GM21529 (cell line): Measurements from ENCODE around the gene SMG1.
A peak's percentile ranks its signal among the peaks of the same experiment; 100 is the strongest.
"Not testable (repeated sequence)": the region's sequence is repeated elsewhere in the genome, so short reads cannot be mapped to it uniquely, and the experiment has no call there.

Experiments used
- ATAC-seq: cut with Tn5 transposase; IDR thresholded peaks from one replicate; pipeline ENCODE4 v1.9.1; 2021; ENCODE audit not compliant: unreplicated experiment

SMG1 gene

GRCh38 chr16:18925986-18926865 is at the start of gene SMG1:
Gene SMG1 (minus strand): TSS chr16:18926408. CDS start chr16:18926041, 367 bp downstream.
- ATAC-seq: peak; percentile 83

GRCh38 chr16:18975109-18975508 is 48.9 kb upstream of the SMG1 start:
- ATAC-seq: no peak

GRCh38 chr16:18969855-18970240 is 43.6 kb upstream of the SMG1 start:
- ATAC-seq: no peak

DNA sequence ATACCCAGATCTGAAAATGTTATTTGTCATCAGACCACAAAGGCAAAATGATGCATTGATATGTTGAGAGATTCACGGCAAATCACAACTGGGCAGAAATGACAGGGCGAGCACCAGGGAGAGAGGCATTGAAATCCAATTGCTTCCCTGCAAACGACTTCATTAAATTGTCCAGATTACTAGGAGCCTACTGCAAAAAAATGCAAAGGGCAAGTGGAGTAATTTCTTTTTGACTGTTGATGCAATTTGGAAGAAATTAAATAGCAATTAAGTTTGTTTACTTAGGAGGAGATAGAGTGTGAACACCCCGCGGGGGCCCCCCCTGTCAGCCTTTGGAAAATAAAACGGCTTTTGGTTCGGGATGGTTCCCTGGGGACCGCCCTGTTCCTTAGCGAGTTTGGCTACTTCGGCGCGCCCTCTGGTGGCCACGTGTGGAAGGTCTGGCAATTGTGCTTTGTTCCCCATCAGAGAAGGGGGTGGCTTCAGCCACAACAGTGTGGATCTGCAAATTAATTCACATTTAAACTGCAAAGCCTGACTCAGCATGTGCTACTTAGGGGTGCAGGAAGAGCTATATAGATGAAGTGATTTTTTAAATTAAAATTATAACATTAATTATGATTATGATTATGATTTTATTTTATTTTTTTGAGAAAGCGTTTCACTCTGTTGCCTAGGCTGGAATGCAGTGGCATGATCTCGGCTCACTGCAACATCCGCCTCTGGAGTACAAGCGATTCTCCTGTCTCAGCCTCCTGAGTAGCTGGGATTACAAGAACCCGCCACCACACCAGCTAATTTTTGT is 43.0 kb upstream of the SMG1 start:
- ATAC-seq: peak; percentile 55

GRCh38 chr16:18966791-18967190 is 40.6 kb upstream of the SMG1 start:
- ATAC-seq: no peak

GRCh38 chr16:18965555-18965954 is 39.3 kb upstream of the SMG1 start:
- no peak for ATAC-seq

- no peak for ATAC-seq
Measured at GRCh38 chr16:18959031-18959505, 32.9 kb upstream of the SMG1 start.

DNA sequence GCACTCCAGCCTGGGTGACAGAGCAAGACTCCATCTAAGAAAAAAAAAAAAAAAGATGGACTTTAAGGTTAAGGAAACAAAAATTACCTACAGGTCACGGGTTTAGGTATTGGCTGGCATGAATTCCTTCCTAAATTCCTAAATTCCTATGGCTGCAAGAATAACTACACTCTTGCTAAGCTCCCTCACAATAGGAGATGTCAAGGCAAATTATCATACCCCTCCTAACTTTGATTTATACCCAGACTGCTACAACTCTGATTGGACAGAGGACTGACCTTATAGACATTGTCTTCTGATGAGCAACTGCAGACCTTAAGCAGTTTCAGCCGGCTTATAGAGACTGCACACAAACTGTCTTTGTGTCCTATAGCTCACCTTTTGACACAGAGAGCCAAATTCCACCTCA is 32.4 kb upstream of the SMG1 start:
- ATAC-seq: no peak

GRCh38 chr16:18956658-18957241 is 30.5 kb upstream of the SMG1 start:
- ATAC-seq: not testable (repeated sequence)

DNA sequence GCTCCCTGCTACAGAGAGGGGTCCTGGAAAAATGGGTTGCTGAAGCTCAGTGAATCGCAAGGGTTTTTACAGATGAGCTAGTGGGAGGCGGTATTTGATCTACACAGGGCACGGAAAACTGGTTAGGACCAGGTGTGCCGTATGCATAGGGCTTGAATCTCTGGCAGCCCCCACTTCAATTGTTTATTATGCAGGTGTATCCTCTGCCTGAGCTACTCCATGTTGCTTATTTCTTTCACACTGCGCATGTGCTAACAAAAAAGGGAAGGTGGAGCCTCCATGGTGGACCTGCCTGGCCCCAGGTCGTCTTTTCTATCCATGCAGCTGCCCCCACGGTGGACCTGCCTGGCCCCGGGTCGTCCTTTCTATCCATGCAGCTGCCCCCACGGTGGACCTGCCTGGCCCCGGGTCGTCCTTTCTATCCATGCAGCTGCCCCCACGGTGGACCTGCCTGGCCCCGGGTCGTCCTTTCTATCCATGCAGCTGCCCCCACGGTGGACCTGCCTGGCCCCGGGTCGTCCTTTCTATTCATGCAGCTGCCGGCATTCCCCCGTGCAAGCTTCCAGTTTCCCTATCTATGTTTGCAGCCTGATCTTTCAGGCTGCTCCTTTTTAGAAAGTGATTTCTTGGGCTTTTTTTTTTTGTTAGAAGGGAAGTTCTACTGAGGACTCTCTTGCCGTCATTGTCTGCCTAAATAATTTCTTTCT is 29.8 kb upstream of the SMG1 start:
- ATAC-seq: not testable (repeated sequence)

- no peak for ATAC-seq
Measured at GRCh38 chr16:18953547-18953946, 27.3 kb upstream of the SMG1 start.

- no peak for ATAC-seq
Measured at GRCh38 chr16:18950469-18951185, 24.4 kb upstream of the SMG1 start.

- no peak for ATAC-seq
Measured at GRCh38 chr16:18948372-18949020, 22.3 kb upstream of the SMG1 start.

GRCh38 chr16:18945233-18945632 is 19.0 kb upstream of the SMG1 start:
- ATAC-seq: no peak

DNA sequence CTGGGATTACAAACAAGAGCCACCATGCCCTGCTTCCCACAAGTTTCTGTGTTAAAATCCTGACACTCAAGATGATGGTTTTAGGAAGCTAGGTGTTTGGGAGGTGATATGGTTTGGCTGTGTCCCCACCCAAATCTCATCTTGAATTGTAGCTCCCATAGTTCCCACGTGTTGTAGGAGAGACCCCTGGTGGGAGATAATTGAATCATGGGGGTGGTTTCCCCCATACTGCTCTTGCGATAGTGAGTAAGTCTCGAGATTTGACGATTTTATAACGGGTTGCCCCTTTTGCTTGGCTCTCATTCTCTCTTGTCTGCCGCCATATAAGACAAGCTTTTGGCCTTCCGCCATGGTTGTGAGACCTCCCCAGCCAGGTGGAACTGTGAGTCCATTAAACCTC is 17.2 kb upstream of the SMG1 start:
- ATAC-seq: no peak

DNA sequence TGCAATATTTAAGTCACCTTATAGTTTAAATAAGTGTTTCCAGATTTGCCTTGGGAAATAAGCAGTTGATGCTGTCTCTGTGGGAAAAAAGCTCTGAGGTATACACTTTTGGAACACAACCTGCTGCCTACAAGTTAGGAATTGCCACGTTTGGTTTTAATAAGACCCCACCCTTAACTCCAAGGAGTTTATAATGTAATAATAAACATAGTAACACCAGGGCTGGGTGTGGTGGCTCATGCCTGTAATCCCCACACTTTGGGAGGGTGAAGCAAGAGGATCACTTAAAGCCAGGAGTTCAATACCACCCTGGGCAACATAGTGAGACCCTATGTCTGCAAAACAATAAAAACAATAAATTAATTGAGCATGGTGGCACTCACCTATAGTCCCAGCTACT is 15.9 kb upstream of the SMG1 start:
- no peak for ATAC-seq

DNA sequence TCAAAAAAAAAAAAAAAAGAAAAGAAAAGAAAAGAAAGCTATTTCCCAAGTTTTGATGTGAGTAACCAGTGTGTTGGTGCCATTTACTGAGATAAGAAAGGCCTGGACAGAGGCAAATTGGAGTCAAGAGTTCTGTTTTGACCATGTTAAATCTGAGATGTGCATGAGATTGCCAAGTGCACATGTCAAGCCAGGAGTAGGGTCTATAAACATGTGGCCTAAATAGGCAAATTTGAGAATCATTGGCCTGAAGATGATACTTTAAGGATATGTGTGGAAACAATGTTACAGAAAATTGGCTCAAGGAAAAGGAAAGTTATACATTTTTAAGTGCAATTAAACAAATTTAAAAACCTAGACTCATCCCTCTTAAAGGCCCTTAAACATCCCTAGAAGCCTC is 15.3 kb upstream of the SMG1 start:
- ATAC-seq: no peak

DNA sequence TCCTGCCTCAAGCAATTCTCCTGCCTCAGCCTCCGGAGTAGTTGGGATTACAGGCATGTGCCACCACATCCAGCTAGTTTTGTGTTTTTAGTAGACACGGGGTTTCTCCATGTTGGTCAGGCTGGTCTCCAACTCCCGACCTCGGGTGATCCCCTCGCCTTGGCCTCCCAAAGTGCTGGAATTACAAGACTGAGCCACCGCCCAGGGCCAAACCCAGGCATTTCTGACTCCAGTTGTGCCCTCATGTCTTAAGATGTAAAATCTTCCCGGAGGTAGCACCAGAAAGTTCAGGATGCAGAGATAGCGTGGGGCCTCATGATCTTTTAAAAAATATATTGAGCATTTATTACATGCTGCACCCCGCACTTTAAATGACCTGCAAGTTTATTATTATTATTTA is 12.8 kb upstream of the SMG1 start:
- no peak for ATAC-seq

DNA sequence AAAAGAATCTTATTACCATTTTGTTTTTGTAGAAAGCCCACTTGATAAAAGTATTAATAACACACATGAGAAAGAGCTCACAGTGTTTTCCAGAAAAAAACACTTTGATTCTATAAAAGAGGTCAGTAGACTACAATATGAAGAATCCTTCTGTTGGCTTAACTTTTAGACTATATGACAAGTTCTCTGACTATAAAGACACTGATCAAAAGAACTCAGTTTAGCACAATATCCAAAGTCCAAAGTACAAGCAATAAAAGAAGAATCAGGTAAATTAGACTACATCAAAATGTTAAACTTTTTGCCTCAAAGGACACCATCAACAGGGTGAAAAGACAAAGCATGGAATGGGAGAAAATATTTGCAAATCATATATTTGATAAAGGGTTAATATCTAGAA is 11.2 kb upstream of the SMG1 start:
- no peak for ATAC-seq
